NCI-H1417 treated with DMSO at 0.1 percent for 48 hours (cell line): Measurements from ENCODE around the gene PPFIA2.

Source experiments
- DNase-seq: peaks from one replicate; lab custom pipeline; 2025; lab: John Stamatoyannopoulos, UW

PPFIA2 gene

DNA sequence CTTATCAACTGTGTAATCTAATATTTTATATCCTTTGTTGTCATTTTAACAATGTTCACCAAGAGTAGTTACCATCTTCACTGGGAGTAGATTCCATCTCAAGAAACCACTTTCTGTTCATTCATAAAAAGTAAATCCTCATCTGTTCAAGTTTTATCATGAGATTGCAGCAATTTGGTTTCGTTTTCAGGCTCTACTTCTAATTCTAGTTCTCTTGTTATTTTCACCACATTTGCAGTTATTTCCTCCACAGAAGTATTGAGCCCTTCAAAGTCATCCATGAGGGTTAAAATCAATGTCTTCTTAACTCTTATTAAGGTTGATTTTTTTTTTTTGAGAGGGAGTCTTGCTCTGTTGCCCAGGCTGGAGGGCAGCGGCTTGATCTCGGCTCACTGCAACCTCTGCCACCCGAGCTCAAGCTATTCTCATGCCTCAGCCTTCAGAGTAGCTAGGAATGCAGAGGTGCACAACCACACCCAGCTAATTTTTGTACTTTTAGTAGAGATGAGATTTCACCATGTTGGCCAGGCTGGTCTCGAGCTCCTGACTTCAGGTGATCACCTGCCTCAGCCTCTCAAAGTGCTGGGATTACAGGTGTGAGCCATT is 404.7 kb downstream of the PPFIA2 start:
- DNase-seq, result no peak

DNA sequence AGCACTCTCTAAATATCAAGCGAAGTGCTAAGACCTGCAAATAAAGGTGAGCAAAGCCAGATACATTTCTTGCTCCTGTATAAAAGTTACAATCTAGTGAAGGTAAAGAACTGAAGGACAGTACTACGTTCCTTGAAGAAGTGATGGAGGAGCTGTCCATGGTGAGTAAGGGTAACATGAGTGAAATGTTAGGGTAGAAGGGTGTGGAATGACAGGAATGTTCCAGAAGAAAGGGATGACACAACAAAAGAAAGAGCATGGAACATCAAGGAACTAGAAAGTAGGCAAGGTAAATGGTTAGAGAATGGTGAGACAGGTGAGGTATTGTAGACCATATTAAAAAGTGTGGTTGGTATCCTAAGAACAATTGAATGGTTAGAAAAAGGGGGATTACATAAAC is 408.8 kb downstream of the PPFIA2 start:
- DNase-seq, result no peak

DNA sequence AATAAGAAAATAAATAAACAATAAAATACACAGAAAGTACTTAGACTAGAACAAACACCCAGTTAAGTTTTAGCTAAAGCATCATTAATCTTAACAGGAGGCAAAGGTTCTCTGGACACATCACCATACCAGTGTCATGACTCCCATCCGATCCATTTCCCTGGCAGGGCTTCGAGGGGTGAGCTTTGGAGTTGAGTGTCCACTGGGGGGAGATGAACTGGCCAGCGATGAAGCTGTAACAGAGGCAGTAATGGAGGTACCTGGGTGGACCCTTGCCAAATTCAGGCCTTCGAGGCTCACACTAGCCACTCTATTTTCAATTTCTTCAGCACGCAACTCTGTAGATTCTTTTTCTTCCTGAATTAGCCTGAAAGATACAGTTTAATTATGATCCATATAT is 411.7 kb downstream of the PPFIA2 start:
- DNase-seq, result no peak

DNA sequence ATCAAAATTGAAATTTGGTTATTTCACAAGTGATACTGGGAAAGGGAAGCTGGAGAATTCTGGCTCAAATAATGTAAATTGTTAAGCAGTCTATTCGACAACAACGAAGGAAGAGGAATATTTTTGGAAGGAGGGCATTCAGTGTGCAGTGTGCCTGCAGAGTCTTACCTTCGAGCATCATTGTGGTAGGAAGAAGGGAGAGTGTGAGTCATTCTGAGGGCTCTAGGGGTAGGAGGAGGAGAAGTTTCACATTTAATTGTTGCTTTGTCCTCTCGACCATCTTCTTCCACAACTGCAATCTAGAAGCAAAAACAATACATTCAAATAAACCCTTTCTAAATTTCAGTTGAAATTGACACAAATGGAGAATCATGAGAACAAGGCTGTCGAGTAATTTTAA is 418.2 kb downstream of the PPFIA2 start:
- DNase-seq, result no peak

DNA sequence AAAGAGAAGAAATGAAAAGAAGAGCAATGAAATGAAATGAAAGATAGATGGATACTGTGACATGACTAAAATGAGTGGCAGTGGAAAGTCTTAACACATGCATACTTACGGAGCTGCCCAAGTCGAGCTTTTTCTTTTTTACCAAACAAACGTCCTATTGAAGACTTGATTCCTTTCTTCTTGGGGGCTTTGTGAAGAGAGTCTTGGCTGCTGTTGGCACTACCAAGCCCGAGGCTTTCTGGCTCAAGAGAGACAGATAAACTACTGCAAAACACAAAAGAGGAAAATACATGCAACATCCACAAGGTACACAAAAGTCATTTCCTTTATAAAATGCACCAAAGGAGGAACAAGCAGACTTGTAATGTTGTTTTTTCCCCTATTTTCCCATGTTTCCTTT is 420.1 kb downstream of the PPFIA2 start:
- no peak for DNase-seq

DNA sequence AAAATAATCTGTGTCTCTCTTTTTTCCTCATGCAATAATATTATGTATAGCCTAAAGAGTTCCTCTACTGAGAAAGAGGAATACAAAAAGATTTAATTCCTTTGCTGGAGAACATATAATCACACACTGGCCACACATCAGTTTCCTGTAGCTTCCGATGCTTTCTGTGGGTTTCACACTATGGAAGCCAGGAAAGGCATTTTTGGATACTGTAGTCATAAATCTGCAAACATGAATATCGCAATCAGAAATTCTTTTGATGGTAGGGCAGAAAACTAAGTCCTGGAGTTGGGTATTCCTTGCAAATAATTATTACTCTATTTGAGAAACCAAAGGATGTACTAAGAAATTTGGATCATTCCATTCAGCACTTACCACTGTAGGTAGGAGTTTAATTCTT is 421.3 kb downstream of the PPFIA2 start:
- no peak for DNase-seq

DNA sequence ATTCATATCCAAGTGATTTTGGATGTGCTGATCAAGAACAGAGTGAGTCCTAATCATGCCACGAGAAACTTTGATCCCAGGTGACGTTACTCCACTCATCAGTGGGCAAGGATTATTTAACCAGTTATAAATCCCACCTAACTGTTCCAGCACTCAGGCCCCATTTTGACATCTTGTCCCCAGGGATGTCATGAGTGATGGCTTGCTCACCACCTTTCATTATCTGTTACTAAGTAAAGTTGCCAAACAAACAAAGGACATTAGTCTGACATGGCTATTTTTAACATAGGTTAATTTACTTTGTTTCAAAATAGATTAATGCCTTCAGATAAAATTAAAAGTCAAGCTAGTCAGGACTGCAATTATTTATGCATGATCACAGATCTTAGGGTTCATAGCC is 425.3 kb downstream of the PPFIA2 start:
- DNase-seq, result no peak

DNA sequence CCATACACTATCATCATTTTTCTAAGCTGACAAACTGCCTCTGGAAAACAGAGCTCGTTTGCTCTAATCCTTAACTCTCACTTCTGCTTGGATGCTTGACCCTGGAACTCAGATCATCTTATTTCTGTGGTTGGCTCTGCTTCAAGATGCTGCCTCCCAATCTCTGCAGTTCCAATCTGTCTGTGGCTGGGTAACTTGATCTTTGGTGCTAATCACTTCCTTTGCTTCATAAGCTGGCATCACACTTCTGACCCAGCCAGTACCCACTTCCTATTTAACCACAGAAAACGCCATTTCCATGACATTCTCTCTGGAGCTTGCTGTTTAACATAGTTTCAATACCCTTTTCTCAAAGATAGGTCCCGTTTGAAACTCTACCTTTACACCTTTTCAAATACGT is 427.1 kb downstream of the PPFIA2 start:
- DNase-seq, result no peak

DNA sequence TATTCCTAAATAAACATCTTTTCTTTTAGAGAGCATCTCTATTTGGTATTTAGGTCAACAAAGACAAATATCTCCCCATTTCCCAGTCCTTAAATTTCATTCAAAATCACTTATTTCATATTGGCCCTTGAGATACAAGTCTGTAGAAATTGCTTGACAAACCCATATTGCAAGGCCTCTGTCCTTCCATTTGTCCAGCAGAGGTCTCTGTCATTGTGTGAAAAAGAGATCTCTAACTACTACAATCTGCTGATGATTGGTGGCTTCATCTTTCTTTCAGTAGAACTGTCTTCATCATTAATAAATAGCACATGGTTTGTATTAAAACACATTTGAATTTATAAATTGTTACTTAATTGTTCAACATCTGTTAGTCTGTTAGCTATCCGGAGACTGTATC is 428.7 kb downstream of the PPFIA2 start:
- DNase-seq, result no peak

DNA sequence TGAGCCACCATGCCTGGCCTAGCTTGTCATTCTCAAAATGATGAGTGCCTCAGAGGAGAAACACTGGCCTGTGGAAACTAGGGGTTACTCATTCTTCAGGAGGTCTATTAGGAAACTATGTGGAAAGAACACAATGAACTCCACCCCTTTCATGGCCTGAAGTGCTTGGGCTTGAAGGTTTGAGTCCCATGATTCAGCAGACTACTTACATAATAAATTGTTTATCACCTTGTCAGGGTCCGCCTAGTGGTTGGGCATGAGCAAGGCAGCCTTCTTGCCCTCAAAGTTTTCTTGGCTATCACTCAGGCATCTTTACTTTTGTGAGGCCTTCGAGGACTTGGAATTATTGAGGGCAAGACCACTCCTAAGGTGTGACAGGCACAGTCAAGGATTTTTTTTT is 430.1 kb downstream of the PPFIA2 start:
- no peak for DNase-seq

DNA sequence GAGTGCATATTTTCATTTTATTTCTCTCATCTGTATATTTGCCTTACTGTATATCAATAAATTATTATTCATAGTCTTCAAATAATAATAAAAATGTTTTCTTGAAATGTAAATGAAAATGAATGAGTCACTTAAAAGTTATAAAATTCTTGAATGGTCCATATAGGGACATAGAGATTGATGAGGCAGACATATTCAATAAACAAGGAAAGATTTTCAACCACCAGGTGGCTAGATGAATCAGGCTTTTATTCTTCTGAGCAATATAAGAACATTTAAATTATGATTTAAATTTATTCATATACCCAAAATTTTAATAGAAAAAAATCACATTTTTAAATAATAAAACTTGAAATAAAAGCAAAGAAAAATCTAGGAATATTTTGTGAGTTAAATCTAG is 431.7 kb downstream of the PPFIA2 start:
- no peak for DNase-seq

DNA sequence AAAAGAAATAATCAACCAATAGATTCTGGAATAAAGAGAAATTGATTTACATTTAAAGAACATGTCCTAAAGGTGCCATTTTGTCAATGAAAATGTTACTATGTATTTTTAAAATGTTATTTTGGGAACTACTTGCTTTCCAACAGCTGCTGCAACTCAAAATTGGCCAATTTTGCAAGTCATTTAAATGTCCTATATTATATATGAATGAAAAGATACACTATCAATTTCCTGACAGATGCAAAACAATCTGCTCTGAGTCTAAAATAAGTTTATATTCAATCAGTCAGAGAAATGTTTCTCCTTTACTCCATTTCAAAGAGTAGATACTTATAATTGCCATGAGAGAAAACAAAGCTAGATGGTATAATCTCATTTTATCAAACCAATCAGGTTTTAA is 434.1 kb downstream of the PPFIA2 start:
- DNase-seq, result no peak

DNA sequence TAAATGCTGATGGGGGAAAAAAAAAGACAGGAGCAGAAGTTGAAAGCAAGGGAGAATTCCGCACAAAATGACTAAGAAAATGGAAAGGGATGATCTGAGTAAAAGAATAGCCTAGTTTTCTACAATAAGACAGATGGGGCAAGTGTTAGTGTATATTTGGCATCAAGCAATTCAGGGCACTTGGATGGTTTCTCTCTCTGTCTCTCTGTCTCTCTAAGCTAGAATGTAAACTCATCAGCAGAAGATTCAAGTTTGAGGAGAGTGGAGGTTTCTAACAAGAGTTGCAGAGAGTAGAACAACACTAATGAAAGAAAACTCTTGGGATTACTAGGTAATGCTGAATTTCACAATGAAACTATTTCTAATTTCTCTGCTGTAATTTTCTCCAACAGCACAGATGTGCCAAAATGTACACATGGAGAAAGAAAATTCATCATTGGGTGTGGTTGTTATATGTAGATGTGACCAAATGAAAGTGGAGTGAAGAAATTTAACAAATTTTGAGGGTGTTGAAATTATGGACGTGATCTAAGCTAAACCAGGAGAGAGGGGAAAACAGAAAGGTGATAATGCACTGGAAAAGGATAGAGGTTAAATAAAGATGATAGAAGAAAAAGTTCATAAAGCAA is 444.1 kb downstream of the PPFIA2 start:
- no peak for DNase-seq

DNA sequence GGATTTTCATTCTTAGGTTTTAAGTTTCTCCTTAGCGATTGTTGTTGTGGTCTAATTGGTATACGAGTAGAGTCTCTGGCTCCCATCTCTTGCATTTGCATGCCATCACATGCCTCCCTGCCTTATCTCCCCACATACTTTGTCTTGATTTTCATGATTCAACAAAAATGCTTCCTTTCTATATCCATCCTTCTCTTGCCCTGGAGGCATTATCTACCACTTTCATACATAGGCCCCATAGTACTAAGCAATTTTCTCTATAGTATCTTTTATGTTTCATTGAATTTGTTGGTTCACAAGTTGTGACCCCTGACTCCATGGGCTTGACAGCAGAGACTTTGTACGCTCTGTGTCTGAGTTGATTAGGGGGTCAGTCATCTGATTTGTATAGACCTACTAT is 455.2 kb downstream of the PPFIA2 start:
- DNase-seq, result no peak

DNA sequence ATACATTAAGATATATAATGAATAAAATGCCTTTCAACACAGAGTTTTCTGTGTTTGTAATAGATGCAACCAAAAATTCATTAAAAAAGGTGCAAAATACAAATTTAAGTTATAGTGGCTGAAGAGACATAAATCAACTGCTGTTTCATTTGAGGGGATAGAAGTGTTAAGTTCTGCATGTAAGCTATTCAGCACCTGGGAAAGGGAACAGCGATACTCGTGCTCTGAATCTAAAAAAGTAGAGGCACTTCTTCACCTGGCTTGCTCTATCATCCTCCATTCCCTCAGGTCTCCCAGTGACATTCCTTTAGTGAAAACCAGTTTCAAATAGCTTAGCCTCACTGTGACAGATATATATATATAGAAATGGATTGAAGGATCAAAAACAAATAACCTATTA is 458.7 kb downstream of the PPFIA2 start:
- no peak for DNase-seq

DNA sequence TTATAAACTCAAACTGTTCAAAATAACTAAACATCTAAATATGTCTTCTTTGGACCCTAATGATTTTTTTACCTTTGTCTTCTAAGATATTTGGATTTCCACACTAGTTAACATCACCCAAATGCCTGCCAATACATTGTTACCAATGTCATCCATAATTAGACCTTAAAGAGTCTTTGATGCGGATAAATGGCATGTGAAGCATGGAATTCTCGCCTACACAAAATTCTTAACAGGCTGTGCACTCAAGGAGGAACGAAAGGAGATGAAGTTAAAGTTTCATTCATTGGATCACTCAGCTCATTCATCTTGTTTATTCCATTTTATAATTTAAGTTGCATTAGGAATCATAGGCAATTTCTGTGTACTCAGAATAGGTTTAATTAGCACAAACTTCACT is 461.5 kb downstream of the PPFIA2 start:
- DNase-seq, result no peak

DNA sequence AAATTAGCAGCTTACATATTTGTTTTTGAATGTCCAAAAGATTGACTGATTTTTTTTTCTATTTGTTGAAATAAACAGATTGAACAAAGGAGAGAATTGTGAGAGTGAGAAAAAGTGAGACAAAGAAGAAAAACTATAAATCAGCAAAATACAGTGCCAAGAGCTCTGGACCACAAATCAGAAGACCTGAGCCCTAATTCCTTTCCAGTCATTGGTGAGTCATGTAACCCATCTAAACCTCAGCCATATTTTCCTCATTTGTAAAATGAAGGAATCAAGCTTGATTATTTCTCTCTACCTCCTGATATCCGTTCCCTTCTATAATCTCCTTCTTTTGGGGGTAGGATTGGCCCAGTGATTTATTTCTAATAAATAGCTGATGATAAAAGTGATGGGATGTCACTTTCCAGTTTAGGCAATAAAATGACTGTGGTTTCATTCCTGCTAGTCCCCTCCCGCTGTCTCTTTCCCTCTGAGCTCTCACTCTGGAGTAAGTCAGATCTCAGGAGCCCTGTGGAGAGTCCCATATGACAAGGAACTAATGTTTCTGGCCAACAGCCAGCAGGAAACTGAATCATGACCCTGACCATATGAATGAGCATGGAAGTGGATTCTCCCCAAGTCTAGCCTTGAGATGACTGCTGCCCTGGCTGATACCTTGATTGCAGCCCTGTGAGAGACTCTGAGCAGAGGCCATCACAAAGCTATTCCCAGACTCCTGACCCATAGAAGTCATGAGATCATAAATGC is 462.4 kb downstream of the PPFIA2 start:
- no peak for DNase-seq

DNA sequence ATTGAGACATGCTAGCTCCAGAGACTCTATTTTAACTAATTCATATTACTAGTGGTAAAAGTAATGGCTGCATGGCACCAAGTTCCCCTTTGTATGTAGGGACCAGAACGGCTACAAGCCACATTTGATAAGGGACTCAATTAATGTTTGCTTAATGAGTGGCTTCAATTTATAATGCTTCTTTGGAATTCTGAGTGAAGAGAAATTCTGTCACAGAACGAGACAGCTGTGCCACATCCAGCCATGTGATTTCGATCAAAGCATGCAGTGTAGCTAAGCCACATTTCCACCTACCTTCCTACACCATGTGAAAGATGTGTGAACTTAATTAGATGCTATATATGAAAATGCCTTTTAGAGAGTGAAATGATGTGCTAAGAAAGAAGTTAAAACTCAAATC is 463.9 kb downstream of the PPFIA2 start:
- no peak for DNase-seq

DNA sequence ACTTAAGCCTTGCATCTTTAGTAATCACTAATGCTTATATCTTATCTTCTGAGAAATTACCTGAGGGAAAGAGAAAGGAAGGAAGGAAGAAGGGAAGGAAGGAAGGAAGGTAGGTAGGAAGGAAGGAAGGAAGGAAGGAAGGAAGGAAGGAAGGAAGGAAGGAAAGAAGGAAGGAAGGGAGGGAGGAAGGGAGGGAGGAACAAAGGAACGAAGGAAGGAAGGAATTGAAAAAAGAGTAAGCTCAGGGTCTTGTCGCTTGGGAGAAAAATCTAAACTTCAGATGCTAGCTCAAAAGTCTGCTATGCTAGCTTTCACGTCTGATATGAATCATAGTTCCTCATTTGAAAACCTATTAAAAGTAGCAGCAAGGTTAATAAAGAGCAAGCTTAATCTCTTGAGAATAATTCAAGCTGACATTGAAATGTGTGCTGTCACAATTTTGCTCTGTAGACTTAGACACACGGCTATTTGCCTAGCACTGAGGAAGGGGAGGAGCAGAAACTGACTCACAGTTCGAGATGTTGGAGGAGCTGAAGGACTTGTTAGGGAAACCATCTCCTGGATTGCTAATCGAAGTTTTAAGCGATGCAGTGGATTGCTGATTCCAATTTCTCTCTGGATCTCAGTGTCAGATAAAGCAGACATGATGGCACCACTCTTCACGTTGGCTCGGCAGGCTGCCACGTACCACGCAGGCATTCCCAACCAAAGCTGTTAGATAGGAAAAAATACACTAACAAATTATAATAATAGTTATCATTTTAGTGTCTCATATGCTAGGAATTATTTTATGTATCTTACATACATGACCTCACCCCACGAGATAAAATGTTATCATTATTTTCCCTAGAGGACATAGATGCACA is 464.6 kb downstream of the PPFIA2 start:
- DNase-seq, result no peak

DNA sequence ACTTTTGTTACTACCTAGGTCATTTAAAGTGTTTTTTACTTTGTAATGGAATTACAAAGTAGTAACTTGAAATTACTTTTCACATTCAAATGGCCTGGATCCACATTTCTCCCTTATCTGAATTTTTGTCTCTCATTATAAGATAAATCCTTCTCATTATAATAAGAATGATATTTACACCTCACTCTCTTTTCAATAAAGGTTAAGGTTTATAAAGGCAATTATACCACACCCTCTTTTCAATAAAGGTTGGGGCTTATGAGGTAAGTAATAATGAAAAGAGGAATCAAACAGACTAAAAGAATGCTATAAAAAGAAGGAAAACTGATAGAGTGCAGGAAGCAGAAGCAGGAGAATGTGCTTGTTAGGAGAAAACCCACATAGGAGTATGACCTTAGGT is 470.5 kb downstream of the PPFIA2 start:
- no peak for DNase-seq

DNA sequence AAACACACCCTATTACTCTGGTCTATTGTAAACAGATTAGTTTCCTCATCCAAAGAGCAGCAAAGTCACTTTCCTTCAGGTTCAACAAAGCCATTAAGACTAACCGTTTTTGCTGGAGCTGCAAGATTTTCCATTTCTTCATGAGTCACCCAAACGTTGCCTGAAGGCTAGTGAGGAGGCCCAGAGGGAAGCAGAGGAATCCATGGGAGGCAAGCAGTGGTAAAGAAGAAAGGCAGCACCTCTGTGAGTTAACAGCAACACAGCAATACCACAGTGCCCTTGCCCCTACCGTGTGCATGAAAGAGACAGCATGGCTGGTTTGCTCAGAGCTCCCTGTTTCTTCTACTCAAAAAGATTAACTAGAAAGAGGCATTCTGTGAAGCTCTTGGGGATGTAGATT is 475.0 kb downstream of the PPFIA2 start:
- no peak for DNase-seq

DNA sequence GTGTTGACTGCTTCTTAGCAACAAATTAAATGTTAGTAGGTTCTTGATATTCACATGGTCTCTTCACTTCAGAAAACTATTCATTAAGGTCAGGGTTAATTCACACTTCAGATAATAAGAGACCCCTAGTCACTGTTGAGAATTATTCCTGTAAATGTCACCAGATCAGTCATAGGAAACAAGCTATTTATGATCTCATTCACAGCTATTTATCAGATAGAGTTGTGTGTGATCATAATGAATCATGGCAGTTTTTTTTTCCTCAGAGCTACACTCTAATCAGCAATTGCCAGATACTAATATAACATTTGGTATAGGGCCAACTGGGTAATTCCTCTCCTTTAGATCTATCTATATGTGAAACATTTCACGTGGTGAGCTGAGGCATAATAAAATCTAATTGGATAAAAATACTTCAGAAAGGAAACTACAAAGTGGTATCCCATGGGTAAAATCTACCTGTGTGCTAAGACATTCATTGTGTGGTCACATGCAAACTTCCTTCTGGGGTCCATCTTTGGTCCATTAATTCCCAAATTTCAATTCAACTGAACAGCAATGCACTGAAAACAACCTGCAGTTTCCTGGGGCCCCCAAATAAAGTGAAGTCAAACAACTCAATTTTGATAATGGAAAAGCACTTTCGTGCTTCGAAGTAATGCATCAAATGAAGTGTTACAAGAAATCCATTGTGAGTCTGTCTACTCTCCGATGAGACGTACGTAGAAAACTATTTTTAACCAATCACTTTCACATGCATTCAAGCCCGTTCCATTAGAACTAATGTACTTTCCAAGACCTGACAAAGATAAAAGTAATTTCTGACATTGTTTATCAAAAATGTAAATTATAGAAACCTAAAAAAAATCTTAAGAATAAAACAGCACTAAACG is 484.3 kb downstream of the PPFIA2 start:
- DNase-seq, result peak; percentile 24
